ENCODE measurements around the gene IFI27. TPM values are rescaled to one million over a fixed set of nuclear protein-coding genes. Genes with fewer than 3 reads are reported as not detected.

IFI27 gene
- total and polyA plus RNA-seq, 2 of the 4 experiments (the other 2 are of a cell fraction): under 0.01 to 0.60 TPM

DNA sequence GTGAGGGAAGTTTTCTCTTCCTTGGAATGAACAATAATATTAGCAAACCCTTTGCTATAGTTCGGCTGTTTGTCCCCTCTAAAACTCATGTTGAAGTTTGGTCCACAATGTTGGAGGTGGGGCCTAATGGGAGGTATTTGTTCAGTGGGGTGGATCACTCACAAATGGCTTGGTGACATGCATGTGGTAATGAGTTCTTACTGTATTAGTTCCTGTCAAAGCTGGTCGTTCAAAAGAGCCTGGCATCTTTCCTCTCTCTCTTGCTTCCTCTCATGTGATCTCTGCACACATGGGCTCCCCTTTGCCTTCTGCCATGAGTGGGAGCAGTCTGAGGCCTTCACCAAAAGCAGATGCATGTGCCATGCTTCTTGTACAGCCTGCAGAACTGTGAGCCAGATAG lies 50.5 kb downstream of the IFI27 start:
- Histone ChIP-seq H3K23ac (ENCODE audit: low read depth, low read length) (no peak overlapping the region), H3K18ac (ENCODE audit: low read depth, low read length) (no peak overlapping the region), H3K9ac (ENCODE audit: low read depth, low read length) (no peak overlapping the region), H4K8ac (ENCODE audit: low read depth in 2 of 2, low read length in 2 of 2) (no peak overlapping the region), H2AK5ac (ENCODE audit: low read depth, low read length) (no peak overlapping the region), H2BK15ac (ENCODE audit: low read depth, low read length) (no peak overlapping the region), H3K9me3 (ENCODE audit: control insufficient read depth, insufficient read depth, low read length) (no peaks in the 10 kb centered on the region), H4K20me1 (ENCODE audit: insufficient read depth, low read length) (no peaks in the 10 kb centered on the region), H3K4me2 (ENCODE audit: low read depth, low read length) (no peak overlapping the region), H4K91ac (ENCODE audit: insufficient read depth, low read depth, low read length) (no peak overlapping the region), H3K4ac (ENCODE audit: low read depth, low read length) (no peak overlapping the region), H2BK120ac (ENCODE audit: low read depth, low read length) (no peak overlapping the region), H3K36me3 (ENCODE audit: control insufficient read depth, insufficient read depth, low read length) (no peaks in the 10 kb centered on the region), H3K56ac (ENCODE audit: extremely low read depth, insufficient read depth, low read length) (no peak overlapping the region), H2BK5ac (ENCODE audit: low read depth, low read length, poor library complexity, severe bottlenecking) (no peak overlapping the region), H3K79me1 (ENCODE audit: low read depth in 1 of 2, low read length in 2 of 2) (no peaks in the 10 kb centered on the region), H2AK9ac (replicated peaks; ENCODE audit: low read depth, low read length, poor library complexity) (no peak overlapping the region), H3K9me1 (ENCODE audit: insufficient read depth, low read length) (no peaks in the 10 kb centered on the region; the same call in 1 of the 2 replicates), H4K5ac (ENCODE audit: low read depth, low read length) (no peak overlapping the region), H3K27me3 (ENCODE audit: control insufficient read depth, insufficient read depth, low read length) (peaks cover 37% of the 10 kb centered on the region), H3K4me1 (ENCODE audit: control insufficient read depth, insufficient read depth, low read length) (peaks cover 3% of the 10 kb centered on the region; the same call in 1 of the 2 replicates), H3K27ac (ENCODE audit: insufficient read depth, low read length) (no peak overlapping the region), H3K4me3 (ENCODE audit: insufficient read depth, low read depth, low read length) (no peak overlapping the region), H2BK20ac (ENCODE audit: low read depth, low read length) (no peak overlapping the region), H3K14ac (replicated peaks; ENCODE audit: low read depth, low read length) (no peak overlapping the region), H2AFZ (replicated peaks; ENCODE audit: low read length, poor library complexity) (no peak overlapping the region)
- ATAC-seq (ENCODE audit: low read depth) (no peak), DNase-seq (no peak)
- BruUV-seq (replicated peaks): no TSS peak
- TF ChIP-seq MXI1 (IDR thresholded peaks at IDR 0.05; ENCODE audit: borderline replicate concordance, low read depth, low read length): no peak
- no peak for TF ChIP-seq MAZ (IDR thresholded peaks at IDR 0.05; ENCODE audit: borderline replicate concordance, low read depth, low read length)
- no peak for TF ChIP-seq RCOR1 (IDR thresholded peaks at IDR 0.05; ENCODE audit: insufficient replicate concordance, low read length)
- WGBS, 2 experiments (ENCODE audit: extremely low coverage in 2 of 2, insufficient read length in 1 of 2): no CpG with 5 or more reads among the region's 2 CpGs
- intact Hi-C loops (cut with micrococcal nuclease): no loop called here
- POLR2A ChIA-PET (ENCODE audit: unreplicated experiment): no interaction called here
- in situ Hi-C loops (cut with MboI; ENCODE audit: low sequenced_read_pairs): no loop called here
- dilution Hi-C loops (cut with HindIII; ENCODE audit: low sequenced_read_pairs, unreplicated experiment): no loop called here
- CTCF ChIA-PET: interaction anchor here (0.6 kb wide), 1 partner anchor 570 kb away, joined by 3 read pairs; no protein-coding TSS in a partner anchor

Data from IMR-90 (cell line).